GM12864 (cell line): ENCODE measurements around the gene GPX6.
"Not testable (repeated sequence)": the region's sequence is repeated elsewhere in the genome, so short reads cannot be mapped to it uniquely, and the experiment has no call there.

ENCODE experiments used
- DNase-seq: peaks from one replicate; pipeline ENCODE4 v3.0.0-alpha.2; 2011; ENCODE audit warnings: low read depth
- H3K4me3 ChIP-seq: 2 replicates; pipeline ENCODE4 v1.5.1; 2011; ENCODE audit warnings: mild to moderate bottlenecking, low read depth, low read length, control low read depth
- CTCF ChIP-seq: IDR thresholded peaks from 2 replicates; pipeline ENCODE4 v1.5.1; 2011; ENCODE audit warnings: low read depth, mild to moderate bottlenecking, moderate library complexity, low read length, control low read depth, inconsistent platforms; ENCODE audit errors: missing control alignments

The GPX6 gene

DNA sequence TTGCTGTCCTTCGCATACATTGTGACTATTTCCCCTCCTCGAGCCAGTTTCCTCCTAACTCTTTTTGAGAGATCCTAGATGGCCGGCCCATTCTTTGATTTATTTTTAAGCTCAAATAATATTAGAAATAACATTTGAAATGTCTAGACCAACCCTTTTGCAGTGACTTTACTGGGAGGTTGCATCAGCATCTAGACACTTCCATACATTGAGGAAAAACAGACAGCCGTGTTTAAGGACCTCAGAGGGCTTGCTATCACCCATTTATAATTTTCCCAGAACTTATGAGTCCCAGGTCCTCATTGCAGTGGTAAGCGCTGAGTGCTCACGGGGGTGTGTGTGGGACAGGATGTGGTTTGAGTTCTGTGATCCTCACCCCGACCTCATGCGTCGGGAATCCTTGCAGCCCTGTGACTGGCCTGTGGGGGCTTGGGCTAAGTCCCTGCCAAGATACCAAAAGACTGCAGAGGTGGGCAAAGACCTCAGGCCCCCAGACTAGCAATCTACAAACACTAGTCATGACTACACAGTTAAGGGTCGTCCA lies 10.0 kb upstream of the GPX6 start, which contains the start of gene GPX5:
GPX5 (plus strand) TSS at position 386 of the 544 bp plus-strand sequence; CDS start at position 519, 133 bp downstream.
- TF ChIP-seq CTCF = no peak
- DNase-seq = no peak
- H3K4me3 ChIP-seq = no peak within 1 kb of the TSS

GRCh38 chr6:28523241-28523622 lies 7.6 kb upstream of the GPX6 start:
- DNase-seq = no peak
- no peak for TF ChIP-seq CTCF
- H3K4me3 ChIP-seq = no peak overlapping the region

DNA sequence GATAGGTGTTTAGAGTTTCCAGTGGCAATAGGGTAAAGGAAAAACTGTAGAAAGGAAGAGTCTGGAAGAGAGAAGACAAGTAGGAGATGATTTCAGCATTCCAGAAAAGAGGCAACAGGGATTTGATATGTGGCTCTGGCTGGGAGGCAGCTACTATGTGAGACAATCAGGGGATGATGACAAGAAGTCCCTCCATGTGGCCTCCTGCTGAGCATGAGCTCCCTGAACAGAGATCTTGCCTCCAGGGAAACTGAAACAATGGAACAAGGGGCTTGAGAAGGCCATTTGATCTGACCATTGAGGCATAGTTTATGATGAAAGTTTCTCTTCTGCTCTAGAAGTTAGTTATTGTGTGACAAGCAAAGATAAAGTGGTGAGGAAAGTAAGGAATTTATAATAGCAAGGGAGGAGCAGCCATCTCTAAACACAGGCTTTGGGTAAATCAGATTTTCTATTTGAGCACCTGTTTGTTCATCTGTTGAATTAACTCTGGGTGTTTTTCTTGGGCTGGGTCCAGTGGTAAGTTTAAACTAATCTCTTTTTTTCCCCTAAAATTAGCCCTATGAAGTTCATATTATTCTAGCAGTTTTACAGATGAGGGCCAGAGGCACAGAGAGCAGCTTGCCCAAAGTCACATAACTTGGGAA lies 7.1 kb upstream of the GPX6 start:
- TF ChIP-seq CTCF = no peak
- H3K4me3 ChIP-seq = no peak overlapping the region
- DNase-seq = no peak

DNA sequence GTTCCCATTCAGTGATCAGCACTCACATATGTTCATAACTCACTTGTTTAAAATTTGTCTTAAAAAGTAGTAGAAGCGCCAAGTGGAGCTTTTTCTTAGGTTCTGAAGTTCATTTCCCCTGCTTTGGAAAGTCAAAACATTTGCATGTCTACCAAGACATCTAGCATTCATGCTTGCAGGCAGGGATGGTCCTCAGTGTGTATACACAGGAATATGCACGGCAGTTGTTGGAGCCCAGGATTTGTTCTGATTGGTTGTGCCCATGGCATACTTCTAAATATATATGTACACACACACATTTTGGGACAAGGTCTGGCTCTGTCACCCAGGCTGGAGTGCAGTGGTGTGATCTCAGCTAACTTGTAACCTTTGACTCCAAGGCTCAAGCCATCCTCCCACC lies 2.4 kb upstream of the GPX6 start:
- H3K4me3 ChIP-seq = no peak overlapping the region
- DNase-seq = no peak
- TF ChIP-seq CTCF = no peak

DNA sequence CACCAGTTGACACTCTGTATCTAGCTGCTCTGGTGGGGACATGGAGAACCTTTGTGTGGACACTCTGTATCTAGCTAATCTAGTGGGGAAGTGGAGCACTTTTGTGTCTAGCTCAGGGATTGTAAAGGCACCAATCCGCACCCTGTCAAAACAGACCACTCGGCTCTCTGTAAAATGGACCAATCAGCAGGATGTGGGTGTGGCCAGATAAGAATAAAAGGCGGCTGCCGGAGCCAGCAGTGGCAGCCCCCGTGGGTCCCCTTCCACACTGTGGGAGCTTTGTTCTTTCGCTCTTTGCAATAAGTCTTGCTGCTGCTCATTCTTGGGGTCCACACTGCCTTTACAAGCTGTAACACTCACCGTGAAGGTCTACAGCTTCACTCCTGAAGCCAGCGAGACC lies 3.2 kb downstream of the GPX6 start:
- not testable (repeated sequence) for H3K4me3 ChIP-seq, DNase-seq

DNA sequence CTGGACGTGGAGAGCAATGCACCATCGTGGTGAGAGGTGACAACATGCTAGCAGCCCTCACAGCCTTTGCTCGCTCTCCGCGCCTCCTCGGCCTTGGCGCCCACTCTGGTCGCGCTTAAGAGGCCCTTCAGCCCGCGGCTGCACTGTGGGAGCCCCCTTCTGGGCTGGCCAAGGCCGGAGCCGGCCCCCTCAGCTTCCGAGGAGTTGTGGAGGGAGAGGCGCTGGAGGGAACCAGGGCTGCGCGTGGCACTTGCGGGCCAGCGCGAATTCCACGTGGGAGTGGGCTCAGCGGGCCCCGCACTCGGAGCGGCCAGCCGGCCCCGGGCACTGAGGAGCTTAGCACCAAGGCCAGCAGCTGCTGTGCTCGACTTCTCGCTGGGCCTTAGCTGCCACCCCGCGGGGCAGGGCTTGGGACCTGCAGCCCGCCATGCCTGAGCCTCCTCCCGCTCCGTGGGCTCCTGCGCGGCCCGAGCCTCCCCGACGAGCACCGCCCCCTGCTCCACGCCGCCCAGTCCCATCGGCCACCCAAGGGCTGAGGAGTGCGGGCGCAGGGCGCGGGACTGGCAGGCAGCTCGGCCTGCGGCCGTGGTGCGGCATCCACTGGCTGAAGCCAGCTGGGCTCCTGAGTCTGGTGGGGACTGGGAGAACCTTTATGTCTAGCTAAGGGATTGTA lies 3.8 kb downstream of the GPX6 start:
- DNase-seq = no peak
- no peak for TF ChIP-seq CTCF
- no peak overlapping the region for H3K4me3 ChIP-seq

- no peak overlapping the region for H3K4me3 ChIP-seq
- DNase-seq = no peak
- TF ChIP-seq CTCF = no peak
Measured at GRCh38 chr6:28506807-28507475, 8.7 kb downstream of the GPX6 start.
